Osteoblast (primary cell): ENCODE data around the gene ARHGAP9. TPM values are rescaled to one million over a fixed set of nuclear protein-coding genes. Genes with fewer than 3 reads are reported as not detected.

Source experiments
- DNase-seq: peaks from one replicate; pipeline ENCODE4 v3.0.0; 2011; ENCODE audit warnings: low spot score, mixed read lengths; ENCODE audit not compliant: insufficient read length; ENCODE audit errors: missing footprints
- H2AFZ ChIP-seq: 2 replicates; pipeline ENCODE4 v1.6.0; 2011; ENCODE audit warnings: mild to moderate bottlenecking, low read length
- H3K27ac ChIP-seq: 2 replicates; pipeline ENCODE4 v1.5.1; 2011; ENCODE audit warnings: mild to moderate bottlenecking, low read depth, low read length, moderate library complexity
- H3K27me3 ChIP-seq: 2 replicates; pipeline ENCODE4 v1.6.0; 2012; ENCODE audit warnings: mild to moderate bottlenecking, control low read depth, inconsistent platforms, low read length, moderate library complexity; ENCODE audit not compliant: insufficient read depth
- H3K36me3 ChIP-seq: 2 replicates; pipeline ENCODE4 v1.5.1; 2011; ENCODE audit warnings: mild to moderate bottlenecking, low read length, control low read depth, moderate library complexity; ENCODE audit not compliant: insufficient read depth
- H3K4me1 ChIP-seq: 2 replicates; pipeline ENCODE4 v1.5.1; 2011; ENCODE audit warnings: mild to moderate bottlenecking, low read length, control low read depth, moderate library complexity; ENCODE audit not compliant: insufficient read depth
- H3K4me2 ChIP-seq: 2 replicates; pipeline ENCODE4 v1.6.0; 2011; ENCODE audit warnings: mild to moderate bottlenecking, low read length; ENCODE audit not compliant: insufficient read depth
- H3K4me3 ChIP-seq: fragments of 200-600 bp; sonication (generic); 3 replicates; pipeline ENCODE4 v1.5.1; 2012; ENCODE audit warnings: mild to moderate bottlenecking, low read length, inconsistent platforms; ENCODE audit not compliant: insufficient read depth
- H3K79me2 ChIP-seq: 2 replicates; pipeline ENCODE4 v1.6.0; 2012; ENCODE audit warnings: mild to moderate bottlenecking, low read length, control low read depth, inconsistent platforms; ENCODE audit not compliant: insufficient read depth
- H3K9me3 ChIP-seq: 2 replicates; pipeline ENCODE4 v1.5.1; 2011; ENCODE audit warnings: low read depth, low read length, control low read depth
- H4K20me1 ChIP-seq: 2 replicates; pipeline ENCODE4 v1.6.0; 2012; ENCODE audit warnings: mild to moderate bottlenecking, low read length, control low read depth; ENCODE audit not compliant: insufficient read depth
- total RNA-seq: library from RNA; depleted of rRNA; stranded (reverse); fragments of >200 nt; gene quantifications from 2 replicates; pipeline ENCODE4 v1.2.3, GENCODE V29; 2012
- TF ChIP-seq, protein P1 (sequence below): IDR thresholded peaks from 2 replicates; pipeline ENCODE4 v1.5.1; 2011; ENCODE audit warnings: mild to moderate bottlenecking, low read depth, low read length, moderate library complexity; ENCODE audit errors: extremely low read depth

ARHGAP9 gene
- total RNA-seq, 1 donor = 0.36 TPM

DNA sequence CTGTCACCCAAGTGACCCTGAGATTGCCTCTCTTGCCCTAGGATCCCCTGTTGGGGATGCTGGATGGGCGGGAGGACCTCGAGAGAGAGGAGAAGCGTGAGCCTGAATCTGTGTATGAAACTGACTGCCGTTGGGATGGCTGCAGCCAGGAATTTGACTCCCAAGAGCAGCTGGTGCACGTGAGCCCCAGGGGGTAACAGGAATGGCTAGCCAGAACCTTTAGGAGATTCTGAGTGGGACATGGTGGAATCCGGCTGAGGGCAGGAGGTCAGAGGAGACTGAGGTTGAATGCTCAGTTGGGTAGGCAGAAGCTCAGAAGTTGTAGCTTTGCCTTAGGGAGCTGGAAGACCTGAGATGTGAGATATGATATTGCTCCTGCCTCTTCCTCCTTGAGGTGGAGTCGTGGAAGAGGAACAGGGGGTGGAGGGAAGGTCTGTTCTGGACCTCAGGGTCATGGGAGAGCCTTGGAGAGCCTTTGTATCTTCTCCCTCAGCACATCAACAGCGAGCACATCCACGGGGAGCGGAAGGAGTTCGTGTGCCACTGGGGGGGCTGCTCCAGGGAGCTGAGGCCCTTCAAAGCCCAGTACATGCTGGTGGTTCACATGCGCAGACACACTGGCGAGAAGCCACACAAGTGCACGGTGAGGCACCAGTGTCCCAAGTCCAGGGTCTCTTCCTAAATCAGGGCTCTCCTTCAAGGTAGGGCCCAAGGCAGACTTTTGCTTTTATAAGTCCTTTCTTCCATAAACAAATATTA lies 13.7 kb downstream of the ARHGAP9 start:
- Histone ChIP-seq H3K4me1 (peaks cover 6% of the 10 kb centered on the region), H3K27ac (no peak overlapping the region), H3K4me2 (no peak overlapping the region), H3K27me3 (peaks cover 31% of the 10 kb centered on the region), H3K4me3 (no peak overlapping the region), H4K20me1 (no peaks in the 10 kb centered on the region), H3K36me3 (no peaks in the 10 kb centered on the region), H3K79me2 (no peaks in the 10 kb centered on the region), H3K9me3 (no peaks in the 10 kb centered on the region), H2AFZ (no peak overlapping the region)
- TF ChIP-seq, protein P1, sequence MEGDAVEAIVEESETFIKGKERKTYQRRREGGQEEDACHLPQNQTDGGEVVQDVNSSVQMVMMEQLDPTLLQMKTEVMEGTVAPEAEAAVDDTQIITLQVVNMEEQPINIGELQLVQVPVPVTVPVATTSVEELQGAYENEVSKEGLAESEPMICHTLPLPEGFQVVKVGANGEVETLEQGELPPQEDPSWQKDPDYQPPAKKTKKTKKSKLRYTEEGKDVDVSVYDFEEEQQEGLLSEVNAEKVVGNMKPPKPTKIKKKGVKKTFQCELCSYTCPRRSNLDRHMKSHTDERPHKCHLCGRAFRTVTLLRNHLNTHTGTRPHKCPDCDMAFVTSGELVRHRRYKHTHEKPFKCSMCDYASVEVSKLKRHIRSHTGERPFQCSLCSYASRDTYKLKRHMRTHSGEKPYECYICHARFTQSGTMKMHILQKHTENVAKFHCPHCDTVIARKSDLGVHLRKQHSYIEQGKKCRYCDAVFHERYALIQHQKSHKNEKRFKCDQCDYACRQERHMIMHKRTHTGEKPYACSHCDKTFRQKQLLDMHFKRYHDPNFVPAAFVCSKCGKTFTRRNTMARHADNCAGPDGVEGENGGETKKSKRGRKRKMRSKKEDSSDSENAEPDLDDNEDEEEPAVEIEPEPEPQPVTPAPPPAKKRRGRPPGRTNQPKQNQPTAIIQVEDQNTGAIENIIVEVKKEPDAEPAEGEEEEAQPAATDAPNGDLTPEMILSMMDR = no peak
- DNase-seq = no peak

DNA sequence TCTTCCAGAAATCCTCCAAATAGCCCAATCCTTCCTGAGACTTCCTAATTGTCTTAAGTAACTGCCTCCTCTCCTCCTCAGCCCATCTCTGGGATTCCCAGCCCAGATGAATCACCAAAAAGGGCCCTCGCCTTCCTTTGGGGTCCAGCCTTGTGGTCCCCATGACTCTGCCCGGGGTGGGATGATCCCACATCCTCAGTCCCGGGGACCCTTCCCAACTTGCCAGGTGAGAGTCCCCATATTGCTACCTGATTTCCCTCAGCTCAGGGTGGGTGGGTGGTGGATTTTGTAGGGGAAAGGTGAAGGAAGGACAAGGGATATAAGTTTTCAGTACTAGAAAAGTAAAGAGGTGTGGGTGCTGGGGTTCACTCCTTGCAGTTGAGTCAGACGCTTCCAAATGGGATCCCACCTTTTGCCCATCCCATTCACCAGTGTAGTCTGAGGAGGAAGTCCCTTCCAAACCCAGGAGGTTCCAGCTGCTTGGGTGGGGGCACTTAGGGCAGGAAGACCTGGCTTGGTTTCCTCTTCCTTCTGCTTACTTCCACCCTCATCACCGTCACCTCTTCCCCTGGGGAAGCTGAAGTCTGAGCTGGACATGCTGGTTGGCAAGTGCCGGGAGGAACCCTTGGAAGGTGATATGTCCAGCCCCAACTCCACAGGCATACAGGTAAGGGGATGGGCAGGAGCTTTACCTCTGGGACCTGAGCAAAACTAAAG lies 14.5 kb downstream of the ARHGAP9 start:
- no peak overlapping the region for H3K4me3 ChIP-seq
- H3K4me2 ChIP-seq = no peak overlapping the region
- H2AFZ ChIP-seq = no peak overlapping the region
- no peaks in the 10 kb centered on the region for H3K79me2 ChIP-seq
- TF ChIP-seq, protein P1 = no peak
- no peak overlapping the region for H3K27ac ChIP-seq
- H3K27me3 ChIP-seq = peaks cover 38% of the 10 kb centered on the region
- no peaks in the 10 kb centered on the region for H3K36me3 ChIP-seq
- H3K4me1 ChIP-seq = peaks cover 7% of the 10 kb centered on the region
- no peak for DNase-seq
- no peaks in the 10 kb centered on the region for H3K9me3 ChIP-seq
- no peaks in the 10 kb centered on the region for H4K20me1 ChIP-seq

DNA sequence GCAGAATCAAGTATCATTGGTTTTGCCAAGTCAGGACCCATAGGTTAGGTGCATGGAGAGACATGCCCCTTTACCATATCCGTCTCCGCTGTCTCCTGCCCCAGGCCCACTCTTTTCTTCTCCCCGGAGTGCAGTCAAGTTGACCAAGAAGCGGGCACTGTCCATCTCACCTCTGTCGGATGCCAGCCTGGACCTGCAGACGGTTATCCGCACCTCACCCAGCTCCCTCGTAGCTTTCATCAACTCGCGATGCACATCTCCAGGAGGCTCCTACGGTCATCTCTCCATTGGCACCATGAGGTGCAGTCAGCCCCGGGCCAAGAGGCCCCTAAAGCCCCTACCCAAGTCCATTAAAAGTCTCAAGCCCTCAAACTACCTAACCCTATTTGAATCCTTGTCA lies 15.1 kb downstream of the ARHGAP9 start:
- H3K79me2 ChIP-seq = no peaks in the 10 kb centered on the region
- no peak overlapping the region for H2AFZ ChIP-seq
- no peak overlapping the region for H3K4me3 ChIP-seq
- H3K36me3 ChIP-seq = no peaks in the 10 kb centered on the region
- H3K4me1 ChIP-seq = peaks cover 7% of the 10 kb centered on the region
- DNase-seq = peak; percentile 69
- H3K4me2 ChIP-seq = no peak overlapping the region
- TF ChIP-seq, protein P1 = no peak
- H3K27ac ChIP-seq = no peak overlapping the region
- H4K20me1 ChIP-seq = no peaks in the 10 kb centered on the region
- no peaks in the 10 kb centered on the region for H3K9me3 ChIP-seq
- H3K27me3 ChIP-seq = peaks cover 33% of the 10 kb centered on the region

DNA sequence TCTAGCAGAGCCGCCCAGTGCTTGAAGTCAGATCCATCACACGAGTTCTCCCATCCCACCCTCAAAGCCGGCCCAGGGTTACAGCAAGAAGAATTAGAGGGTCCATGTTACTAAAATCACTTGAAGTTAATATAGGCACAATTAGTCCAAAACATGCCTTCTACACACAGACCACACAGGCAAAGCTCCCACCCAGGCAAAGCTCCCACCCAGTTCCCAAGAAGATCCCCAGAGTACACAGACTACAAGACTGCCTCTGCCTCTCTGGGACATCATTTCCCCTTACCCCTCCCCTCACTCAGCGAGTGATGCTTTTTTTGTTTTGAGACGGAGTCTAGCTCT lies 16.8 kb downstream of the ARHGAP9 start:
- Histone ChIP-seq H3K9me3 (no peaks in the 10 kb centered on the region), H3K27ac (no peak overlapping the region), H4K20me1 (no peaks in the 10 kb centered on the region), H3K27me3 (peaks cover 24% of the 10 kb centered on the region), H3K4me3 (no peak overlapping the region), H3K79me2 (no peaks in the 10 kb centered on the region), H3K36me3 (no peaks in the 10 kb centered on the region), H3K4me1 (peaks cover 16% of the 10 kb centered on the region), H2AFZ (no peak overlapping the region), H3K4me2 (no peak overlapping the region)
- no peak for DNase-seq
- TF ChIP-seq, protein P1 = no peak
